Body of pancreas (tissue), 4 donors: Measurements from ENCODE around the gene MOSPD3.

Source experiments
- POLR2A ChIP-seq, 3 donors: fragments of 450-650 bp; IDR thresholded peaks; one replicate each; pipeline ENCODE4 v1.6.1; 2016; ENCODE audit warnings: antibody characterized with exemption in 3 of 3, mild to moderate bottlenecking in 2 of 3
- TF ChIP-seq, protein P1 (sequence below), 7 experiments: fragments of 450-650 bp in 4 of 7; fragments of 200-600 bp in 3 of 7; sonication (generic) in 3 of 7; IDR thresholded peaks; one replicate each; pipeline ENCODE4 v1.5.1; 2016 to 2019; ENCODE audit warnings: antibody characterized with exemption in 7 of 7

DNA sequence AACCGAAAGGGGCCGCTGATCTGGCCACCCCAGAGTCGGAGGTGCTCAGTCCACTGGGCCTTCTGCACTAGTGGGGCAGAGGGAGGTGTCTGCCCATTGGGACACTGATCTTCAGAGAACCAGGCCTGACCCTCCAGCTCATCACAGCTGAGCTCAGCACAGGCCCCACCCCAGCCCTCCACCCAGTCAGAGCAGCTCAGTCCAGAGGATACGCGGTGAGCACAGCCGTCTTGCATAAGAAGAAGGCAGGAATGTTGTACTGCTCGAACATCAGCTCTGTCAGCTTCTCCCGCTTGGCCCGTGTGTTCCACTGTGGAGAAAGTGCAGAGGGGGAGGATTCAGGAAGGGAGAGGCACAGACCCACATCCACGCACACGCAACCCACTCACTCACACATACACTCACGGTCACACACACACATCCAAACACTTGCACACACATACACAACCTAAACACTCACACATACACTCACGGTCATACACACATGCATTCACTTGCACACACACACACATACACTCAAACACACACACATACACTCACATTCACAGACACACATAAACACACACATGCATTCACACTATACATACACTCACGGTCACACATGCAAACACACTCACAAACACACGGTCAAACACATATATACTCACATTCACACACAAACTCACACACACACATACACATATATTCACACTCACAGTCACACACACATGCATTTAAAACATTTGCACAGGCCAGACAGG, 37.7 kb downstream of the MOSPD3 start:
- TF ChIP-seq, protein P1, sequence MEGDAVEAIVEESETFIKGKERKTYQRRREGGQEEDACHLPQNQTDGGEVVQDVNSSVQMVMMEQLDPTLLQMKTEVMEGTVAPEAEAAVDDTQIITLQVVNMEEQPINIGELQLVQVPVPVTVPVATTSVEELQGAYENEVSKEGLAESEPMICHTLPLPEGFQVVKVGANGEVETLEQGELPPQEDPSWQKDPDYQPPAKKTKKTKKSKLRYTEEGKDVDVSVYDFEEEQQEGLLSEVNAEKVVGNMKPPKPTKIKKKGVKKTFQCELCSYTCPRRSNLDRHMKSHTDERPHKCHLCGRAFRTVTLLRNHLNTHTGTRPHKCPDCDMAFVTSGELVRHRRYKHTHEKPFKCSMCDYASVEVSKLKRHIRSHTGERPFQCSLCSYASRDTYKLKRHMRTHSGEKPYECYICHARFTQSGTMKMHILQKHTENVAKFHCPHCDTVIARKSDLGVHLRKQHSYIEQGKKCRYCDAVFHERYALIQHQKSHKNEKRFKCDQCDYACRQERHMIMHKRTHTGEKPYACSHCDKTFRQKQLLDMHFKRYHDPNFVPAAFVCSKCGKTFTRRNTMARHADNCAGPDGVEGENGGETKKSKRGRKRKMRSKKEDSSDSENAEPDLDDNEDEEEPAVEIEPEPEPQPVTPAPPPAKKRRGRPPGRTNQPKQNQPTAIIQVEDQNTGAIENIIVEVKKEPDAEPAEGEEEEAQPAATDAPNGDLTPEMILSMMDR (IDR thresholded peaks at IDR 0.05): no peak
- TF ChIP-seq POLR2A (IDR thresholded peaks at IDR 0.05): no peak
